ENCODE measurements around the gene TBX20.

Gene TBX20, protein sequence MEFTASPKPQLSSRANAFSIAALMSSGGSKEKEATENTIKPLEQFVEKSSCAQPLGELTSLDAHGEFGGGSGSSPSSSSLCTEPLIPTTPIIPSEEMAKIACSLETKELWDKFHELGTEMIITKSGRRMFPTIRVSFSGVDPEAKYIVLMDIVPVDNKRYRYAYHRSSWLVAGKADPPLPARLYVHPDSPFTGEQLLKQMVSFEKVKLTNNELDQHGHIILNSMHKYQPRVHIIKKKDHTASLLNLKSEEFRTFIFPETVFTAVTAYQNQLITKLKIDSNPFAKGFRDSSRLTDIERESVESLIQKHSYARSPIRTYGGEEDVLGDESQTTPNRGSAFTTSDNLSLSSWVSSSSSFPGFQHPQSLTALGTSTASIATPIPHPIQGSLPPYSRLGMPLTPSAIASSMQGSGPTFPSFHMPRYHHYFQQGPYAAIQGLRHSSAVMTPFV

DNA sequence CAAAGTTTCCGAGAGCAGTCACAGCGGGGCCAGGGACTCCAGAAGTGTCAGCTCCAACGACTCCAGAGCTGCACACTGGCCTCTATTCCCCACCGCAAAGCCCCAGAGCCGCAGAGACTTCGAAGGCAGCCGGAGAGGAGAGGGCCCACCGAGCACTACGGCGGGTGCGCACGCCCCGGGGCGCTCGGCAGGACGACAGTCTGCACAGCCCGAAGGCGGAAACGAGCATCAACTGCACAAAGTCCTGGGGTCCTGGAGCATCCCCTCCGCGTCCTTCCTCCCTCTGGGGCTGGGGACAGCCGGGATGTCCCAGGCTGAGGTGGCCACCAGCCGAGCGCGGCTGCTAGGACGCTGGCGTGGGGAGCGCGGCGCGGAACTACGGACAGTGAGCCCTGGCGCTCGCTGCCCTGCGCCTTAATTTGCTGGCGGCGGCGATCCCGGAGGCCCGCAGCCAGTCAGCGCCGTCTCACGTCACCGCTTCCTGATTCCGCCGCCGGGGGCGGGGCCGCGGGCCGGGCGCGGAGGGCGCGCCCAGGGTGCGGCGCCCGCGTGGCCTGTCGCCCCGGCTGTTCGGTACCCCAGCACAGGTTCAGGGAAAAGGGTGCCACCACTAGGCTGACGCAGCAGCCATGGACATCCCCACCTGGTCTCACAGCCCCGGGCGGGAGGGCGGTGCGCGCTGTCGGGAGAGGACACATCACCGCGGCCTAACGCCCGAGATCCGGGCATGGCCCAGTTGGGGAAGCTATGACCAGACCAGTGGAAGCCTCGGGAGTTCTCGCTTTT lies at the start of gene TBX20:
TBX20 (minus strand) TSS at position 391 of the 786 bp plus-strand sequence. CDS start 480 bp downstream, outside the sequence.
- peak; percentile 57 for DNase-seq

GRCh38 chr7:35289376-35289775 lies 35.5 kb upstream of the TBX20 start:
- no peak for DNase-seq

DNA sequence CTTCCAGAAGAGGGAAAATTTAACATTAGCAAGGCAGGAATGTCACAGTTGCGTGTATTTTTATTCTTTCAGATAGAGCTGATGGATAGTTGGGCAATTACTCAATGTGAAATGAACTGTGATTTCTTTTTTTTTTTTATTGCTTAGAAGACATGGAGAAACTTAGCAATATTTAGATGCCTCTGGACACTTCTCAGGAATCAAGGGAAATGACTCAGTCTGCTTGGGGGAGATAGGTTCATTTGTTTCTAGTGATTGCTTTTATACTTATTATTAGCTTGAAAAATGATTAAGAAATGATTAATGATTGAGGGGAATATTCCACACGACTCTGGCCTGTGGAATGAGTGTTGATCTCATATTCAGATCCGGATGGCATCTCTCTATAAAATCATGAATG lies 33.1 kb upstream of the TBX20 start:
- no peak for DNase-seq

GRCh38 chr7:35286422-35286821 lies 32.5 kb upstream of the TBX20 start:
- DNase-seq, result no peak

- no peak for DNase-seq
These were observed 31.9 kb upstream of the TBX20 start for GRCh38 chr7:35285799-35286198.

DNA sequence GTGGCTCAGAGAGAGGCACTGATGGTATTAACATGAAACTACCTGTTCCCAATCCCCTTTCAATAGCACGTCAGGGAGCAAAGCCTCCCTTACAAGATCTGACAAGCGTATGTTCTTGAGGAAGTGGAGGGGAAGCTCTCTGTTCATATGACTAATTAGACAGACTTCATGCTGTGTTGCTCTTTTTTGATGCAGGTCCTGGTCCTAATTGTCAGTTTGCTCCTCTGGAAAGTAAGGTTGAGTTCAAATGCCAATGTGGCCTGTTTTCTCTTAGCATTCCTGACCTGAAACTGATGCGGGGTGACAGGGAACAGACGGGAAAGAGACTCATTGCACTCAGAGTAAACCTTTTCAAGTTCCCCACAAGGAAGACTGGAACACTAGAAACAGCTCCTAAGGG lies 27.0 kb upstream of the TBX20 start:
- DNase-seq, result no peak

DNA sequence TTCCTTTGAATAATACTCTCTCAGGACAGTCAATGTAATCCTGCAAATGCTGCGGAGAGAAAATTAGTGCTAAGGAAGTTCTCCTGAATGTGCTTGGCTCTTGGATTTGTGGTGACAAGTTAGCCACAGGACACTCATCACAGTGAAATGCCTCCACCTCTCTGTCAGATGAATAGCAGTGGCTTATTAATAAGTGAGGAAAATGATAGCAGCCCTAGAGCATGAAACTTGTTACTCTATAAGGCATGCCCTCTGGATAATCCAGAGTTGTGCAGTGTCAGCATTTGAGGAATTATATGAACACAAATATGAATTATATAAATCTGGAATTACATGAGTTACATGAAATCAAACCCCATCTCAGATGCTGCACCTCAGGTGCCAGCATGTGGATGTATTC lies 23.5 kb upstream of the TBX20 start:
- DNase-seq, result no peak

DNA sequence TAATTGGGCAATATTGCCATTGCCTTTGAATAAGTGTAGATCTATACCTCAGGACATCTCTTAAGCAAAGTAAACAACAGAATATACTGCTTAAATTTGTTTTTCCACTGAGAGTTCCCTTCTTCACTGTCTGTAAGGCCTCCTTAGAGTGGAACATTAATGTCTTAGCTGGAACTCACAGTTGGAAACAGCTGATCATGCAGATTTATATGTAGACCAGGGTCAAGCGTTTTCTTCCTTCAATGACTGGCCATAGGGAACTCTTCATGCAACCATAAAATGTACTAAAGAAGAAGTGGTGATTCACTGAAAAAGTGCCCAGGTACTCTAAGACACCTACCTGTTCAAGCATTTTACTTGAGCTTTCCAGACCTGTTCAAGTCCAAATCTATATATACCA lies 18.3 kb upstream of the TBX20 start:
- no peak for DNase-seq

DNA sequence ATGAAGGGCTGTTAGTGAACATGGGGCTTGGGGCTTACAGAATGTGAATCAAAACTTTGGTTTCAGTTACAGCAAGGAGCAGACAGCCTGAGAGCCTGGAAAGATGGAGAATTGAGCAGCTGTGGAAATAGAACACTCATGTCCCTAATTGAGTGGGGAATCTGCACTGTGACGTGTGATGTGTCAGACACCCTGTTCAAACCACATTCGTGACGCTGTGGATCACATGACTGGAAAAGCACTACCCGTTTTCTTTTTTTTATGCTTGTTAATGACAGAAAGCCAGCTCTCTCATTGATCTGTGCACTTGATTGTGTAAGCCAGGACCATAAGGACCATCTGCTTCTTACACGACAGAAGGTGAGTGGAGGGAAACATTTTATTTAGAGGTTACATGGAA lies 15.1 kb upstream of the TBX20 start:
- no peak for DNase-seq

DNA sequence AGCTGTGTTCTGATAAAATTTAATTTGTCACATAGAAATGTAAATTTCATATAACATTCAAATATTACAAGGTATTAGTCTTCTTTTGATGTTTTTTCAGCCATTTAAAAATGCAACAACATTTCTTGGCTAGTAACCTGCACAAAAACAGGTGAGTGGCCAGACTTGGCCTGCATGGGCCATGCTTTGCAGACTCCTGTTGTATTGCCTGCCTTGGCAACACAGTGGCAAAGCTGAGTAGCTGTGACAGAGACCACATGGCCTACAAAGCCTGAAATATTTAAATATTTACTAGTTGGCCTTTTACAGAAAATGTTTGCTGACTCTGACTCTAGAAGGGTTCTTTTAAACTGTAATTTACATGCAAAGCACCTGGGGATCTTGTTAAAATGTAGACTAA lies 13.5 kb upstream of the TBX20 start:
- no peak for DNase-seq

GRCh38 chr7:35263396-35263795 lies 9.5 kb upstream of the TBX20 start:
- DNase-seq, result no peak

DNA sequence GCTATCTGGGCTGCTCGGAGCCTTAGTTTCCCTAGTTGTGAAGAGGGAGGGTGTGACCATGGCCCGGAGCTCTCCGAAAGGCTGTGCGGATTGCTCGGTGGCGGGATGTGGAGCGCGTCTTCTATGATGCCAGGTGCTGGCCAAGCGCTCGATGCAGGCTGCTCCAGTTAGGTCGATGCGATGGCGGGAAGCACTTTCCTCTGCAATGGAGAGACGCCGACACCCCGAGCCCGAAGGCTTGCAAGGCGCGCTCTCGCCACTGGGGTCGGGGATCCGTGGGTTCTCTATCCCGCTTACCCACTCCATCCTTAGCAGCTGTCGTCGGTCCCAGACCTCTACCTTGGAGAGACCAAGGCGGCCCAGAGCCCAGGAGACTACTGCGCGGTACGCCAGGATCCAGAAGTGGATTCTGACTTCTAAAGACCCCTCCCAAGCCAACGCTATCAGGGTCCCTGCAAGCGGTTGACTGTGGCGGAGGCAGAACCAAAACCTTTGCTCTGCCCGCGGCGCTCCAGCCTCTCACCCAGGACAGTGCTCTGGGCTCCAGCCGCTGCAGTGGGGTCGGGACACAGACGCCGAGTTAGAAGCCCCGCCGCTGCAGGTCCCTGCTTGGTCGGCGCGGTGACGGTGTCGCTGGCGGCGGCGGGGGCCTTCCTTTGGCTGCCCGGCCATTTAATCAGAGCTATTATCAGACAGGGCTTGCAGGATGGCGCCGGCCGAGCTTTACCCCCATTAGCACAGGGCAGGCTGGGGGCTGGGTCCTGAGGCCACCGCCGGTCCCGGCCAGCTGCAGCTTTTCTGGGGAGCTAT lies 7.8 kb upstream of the TBX20 start:
- no peak for DNase-seq

- DNase-seq, result no peak
These were observed 7.1 kb upstream of the TBX20 start for GRCh38 chr7:35261041-35261440.

GRCh38 chr7:35260246-35260645 lies 6.3 kb upstream of the TBX20 start:
- DNase-seq, result no peak

GRCh38 chr7:35259523-35259908 lies 5.6 kb upstream of the TBX20 start:
- DNase-seq, result no peak

DNA sequence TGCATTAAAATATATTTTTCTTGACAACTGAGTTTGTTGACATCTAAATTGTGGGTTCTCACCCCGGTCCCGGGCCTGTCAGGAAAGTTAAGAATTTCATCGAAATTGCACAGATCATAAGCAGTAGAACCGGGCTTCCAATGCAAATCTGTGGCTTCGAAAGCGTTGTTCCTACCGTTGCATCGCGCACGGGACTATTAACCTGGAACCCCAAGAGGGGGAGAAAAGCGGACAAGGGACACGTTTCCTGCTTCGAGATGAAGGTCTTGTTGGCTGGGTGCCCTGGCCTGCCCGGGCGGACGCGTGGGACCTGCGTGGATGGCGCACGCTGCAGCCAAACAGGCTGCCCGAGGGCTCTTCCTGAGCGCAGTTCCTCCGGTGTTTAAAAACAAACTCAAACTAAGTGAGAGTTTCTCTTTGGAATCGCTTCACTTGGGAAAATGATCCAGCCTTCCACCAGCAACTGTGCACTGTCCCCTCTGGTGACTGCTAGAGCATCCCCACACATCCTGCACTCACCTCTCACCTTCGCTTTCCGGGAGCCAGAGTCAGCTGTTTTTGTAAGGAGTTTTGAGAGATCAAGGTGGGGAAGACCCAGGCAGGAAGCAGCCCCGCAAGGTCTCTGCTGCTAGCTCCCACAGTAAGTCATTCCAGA lies 5.1 kb upstream of the TBX20 start:
- no peak for DNase-seq

- DNase-seq, result no peak
These were observed 4.4 kb upstream of the TBX20 start for GRCh38 chr7:35258125-35258867.

GRCh38 chr7:35257251-35258124 lies 3.6 kb upstream of the TBX20 start:
- no peak for DNase-seq

DNA sequence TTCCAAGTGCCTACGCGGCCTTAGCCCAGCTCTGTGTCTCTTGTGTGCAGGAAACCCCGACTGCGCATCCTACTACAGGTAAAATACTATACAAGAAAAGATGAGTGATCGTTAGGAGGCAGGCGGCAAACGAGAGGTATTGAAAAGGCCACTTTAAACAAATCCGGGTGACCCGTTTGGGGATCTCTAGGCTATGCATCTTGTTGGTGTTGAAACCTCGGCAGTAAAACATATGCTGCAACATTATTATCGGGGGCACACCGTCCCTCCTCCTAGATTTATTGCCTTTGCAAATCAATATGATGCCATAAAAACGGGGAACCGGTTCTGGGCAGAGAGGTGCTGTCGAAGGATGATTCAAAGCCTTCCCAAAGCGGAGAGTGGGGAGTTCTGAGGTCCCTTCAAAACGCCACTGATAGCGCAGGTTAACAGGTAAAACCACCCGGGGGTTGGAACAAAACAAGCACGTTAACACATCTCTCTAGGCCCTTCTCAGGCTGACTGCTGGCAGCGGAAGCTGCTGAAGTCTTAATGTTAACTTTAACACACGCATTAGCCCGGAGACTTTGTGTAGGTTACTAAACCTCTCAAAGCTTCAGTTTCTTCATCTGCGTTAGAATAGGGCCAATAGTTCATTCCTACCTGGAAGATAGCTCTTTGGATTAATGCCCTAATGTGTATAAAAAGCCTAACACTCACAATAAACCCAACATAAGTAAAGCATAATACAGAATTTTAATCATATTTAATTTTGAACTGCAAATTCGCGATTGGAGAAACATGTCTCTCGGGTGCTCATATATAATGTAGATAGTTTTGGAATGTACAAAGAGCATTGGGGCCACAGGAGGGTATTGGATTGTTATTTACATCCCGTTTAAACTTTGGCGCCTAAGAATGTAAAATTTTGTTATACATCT lies 2.6 kb upstream of the TBX20 start:
- no peak for DNase-seq
